ENCODE results near the gene CLDN25. TPM values are rescaled to one million over a fixed set of nuclear protein-coding genes. Genes with fewer than 3 reads are reported as not detected.

CLDN25 gene
- total and polyA plus RNA-seq, 2 experiments from 2014 or later: not detected

GRCh38 chr11:113796663-113797259 lies 17.2 kb downstream of the CLDN25 start:
- H3K36me3 ChIP-seq (replicated peaks; ENCODE audit: insufficient read depth, low read depth): no peaks in the 10 kb centered on the region
- no peaks in the 10 kb centered on the region for H3K4me1 ChIP-seq (ENCODE audit: insufficient read depth)
- H3K27ac ChIP-seq: no peak overlapping the region
- H3K79me2 ChIP-seq: no peaks in the 10 kb centered on the region
- peak; percentile 75 for DNase-seq (ENCODE audit: low spot score)
- 83% methylated on average over 3 of the region's 3 CpGs for WGBS (ENCODE audit: low lambda C conversion rate, missing lambda C conversion rate)
- no peaks in the 10 kb centered on the region for H4K20me1 ChIP-seq (ENCODE audit: insufficient read depth, poor library complexity, severe bottlenecking)
- no peak overlapping the region for H2AFZ ChIP-seq
- H3K27me3 ChIP-seq: no peaks in the 10 kb centered on the region
- no peaks in the 10 kb centered on the region for H3K9me3 ChIP-seq (ENCODE audit: low read depth)
- peak; percentile 56 for TF ChIP-seq CTCF (IDR thresholded peaks at IDR 0.05; ENCODE audit: poor library complexity)
- no peak for TF ChIP-seq EZH2phosphoT487 (IDR thresholded peaks at IDR 0.05; ENCODE audit: low read depth, severe bottlenecking, unreplicated experiment)
- no peak overlapping the region for H3K4me3 ChIP-seq
- H3K9me2 ChIP-seq (replicated peaks; ENCODE audit: insufficient read depth): no peaks in the 10 kb centered on the region
- no peak overlapping the region for H3K4me2 ChIP-seq

DNA sequence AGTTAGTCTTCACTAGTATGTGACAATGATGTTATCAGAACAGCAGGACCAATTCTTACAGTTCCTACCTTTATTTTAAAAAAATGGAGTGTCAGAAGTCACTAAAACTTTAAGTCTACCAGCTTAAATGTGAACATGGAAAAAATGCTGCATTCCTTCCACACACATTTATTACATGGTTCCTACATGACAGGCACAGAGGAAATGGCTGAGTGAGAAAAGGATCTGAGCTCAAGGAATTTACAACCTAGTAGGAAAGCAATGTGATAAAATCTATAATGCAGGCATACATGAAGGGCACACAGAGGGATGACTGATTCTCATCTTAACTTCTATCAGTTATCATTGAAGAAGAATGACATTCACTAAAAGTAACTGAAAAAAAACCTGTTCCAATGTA lies 23.0 kb downstream of the CLDN25 start:
- no peaks in the 10 kb centered on the region for H3K4me1 ChIP-seq (ENCODE audit: insufficient read depth)
- H3K4me3 ChIP-seq: no peak overlapping the region
- no peaks in the 10 kb centered on the region for H3K36me3 ChIP-seq (replicated peaks; ENCODE audit: insufficient read depth, low read depth)
- H3K27ac ChIP-seq: no peak overlapping the region
- no peak overlapping the region for H2AFZ ChIP-seq
- H3K4me2 ChIP-seq: no peak overlapping the region
- H3K79me2 ChIP-seq: no peaks in the 10 kb centered on the region
- no peak for DNase-seq (ENCODE audit: low spot score)
- H4K20me1 ChIP-seq (ENCODE audit: insufficient read depth, poor library complexity, severe bottlenecking): no peaks in the 10 kb centered on the region
- H3K9me3 ChIP-seq (ENCODE audit: low read depth): no peaks in the 10 kb centered on the region
- H3K27me3 ChIP-seq: no peaks in the 10 kb centered on the region
- no peak for TF ChIP-seq EZH2 (IDR thresholded peaks at IDR 0.05; ENCODE audit: borderline replicate concordance)
- H3K9me2 ChIP-seq (replicated peaks; ENCODE audit: insufficient read depth): no peaks in the 10 kb centered on the region

GRCh38 chr11:113805640-113806039 lies 26.0 kb downstream of the CLDN25 start:
- H4K20me1 ChIP-seq (ENCODE audit: insufficient read depth, poor library complexity, severe bottlenecking): no peaks in the 10 kb centered on the region
- H2AFZ ChIP-seq: no peak overlapping the region
- no peak for DNase-seq (ENCODE audit: low spot score)
- no peaks in the 10 kb centered on the region for H3K9me3 ChIP-seq (ENCODE audit: low read depth)
- no peaks in the 10 kb centered on the region for H3K27me3 ChIP-seq
- H3K27ac ChIP-seq: no peak overlapping the region
- H3K4me3 ChIP-seq: no peak overlapping the region
- H3K36me3 ChIP-seq (replicated peaks; ENCODE audit: insufficient read depth, low read depth): no peaks in the 10 kb centered on the region
- no peak for TF ChIP-seq CTCF (IDR thresholded peaks at IDR 0.05; ENCODE audit: poor library complexity)
- TF ChIP-seq EZH2 (IDR thresholded peaks at IDR 0.05; ENCODE audit: borderline replicate concordance): no peak
- no peak for TF ChIP-seq EZH2phosphoT487 (IDR thresholded peaks at IDR 0.05; ENCODE audit: low read depth, severe bottlenecking, unreplicated experiment)
- H3K9me2 ChIP-seq (replicated peaks; ENCODE audit: insufficient read depth): no peaks in the 10 kb centered on the region
- no peaks in the 10 kb centered on the region for H3K79me2 ChIP-seq
- H3K4me1 ChIP-seq (ENCODE audit: insufficient read depth): no peaks in the 10 kb centered on the region
- no peak overlapping the region for H3K4me2 ChIP-seq

DNA sequence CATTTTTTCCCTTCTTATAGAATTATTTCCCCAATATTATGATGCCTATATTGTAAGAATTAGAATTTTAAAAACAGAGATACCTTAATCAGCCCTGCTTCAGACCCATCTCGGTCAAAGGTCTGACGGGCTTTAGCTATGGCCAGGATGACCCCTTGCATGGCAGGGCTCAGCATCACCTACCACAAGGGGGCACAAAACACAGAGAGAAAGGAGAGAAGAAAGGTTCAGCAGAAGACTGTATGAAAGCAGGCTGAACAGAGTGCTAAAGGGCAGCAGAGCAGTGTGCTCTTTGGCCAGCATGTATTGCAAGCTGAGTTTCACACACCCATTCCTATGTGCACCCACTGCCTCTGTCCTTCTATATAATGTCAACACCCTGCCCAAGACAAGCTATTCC lies 26.8 kb downstream of the CLDN25 start:
- TF ChIP-seq CTCF (IDR thresholded peaks at IDR 0.05; ENCODE audit: poor library complexity): peak; percentile 46
- no peak for TF ChIP-seq EZH2phosphoT487 (IDR thresholded peaks at IDR 0.05; ENCODE audit: low read depth, severe bottlenecking, unreplicated experiment)
- no peak for TF ChIP-seq EZH2 (IDR thresholded peaks at IDR 0.05; ENCODE audit: borderline replicate concordance)
- Histone ChIP-seq H2AFZ (no peak overlapping the region), H3K9me3 (ENCODE audit: low read depth) (no peaks in the 10 kb centered on the region), H3K4me3 (no peak overlapping the region), H3K27ac (no peak overlapping the region), H3K9me2 (replicated peaks; ENCODE audit: insufficient read depth) (no peaks in the 10 kb centered on the region), H4K20me1 (ENCODE audit: insufficient read depth, poor library complexity, severe bottlenecking) (no peaks in the 10 kb centered on the region), H3K79me2 (no peaks in the 10 kb centered on the region), H3K27me3 (no peaks in the 10 kb centered on the region), H3K4me2 (no peak overlapping the region), H3K36me3 (replicated peaks; ENCODE audit: insufficient read depth, low read depth) (no peaks in the 10 kb centered on the region), H3K4me1 (ENCODE audit: insufficient read depth) (no peaks in the 10 kb centered on the region)
- 85% methylated on average over 2 of the region's 2 CpGs for WGBS (ENCODE audit: low lambda C conversion rate, missing lambda C conversion rate)
- peak; percentile 58 for DNase-seq (ENCODE audit: low spot score)
